ENCODE measurements around the gene LTBP1. TPM values are rescaled to one million over a fixed set of nuclear protein-coding genes. Genes with fewer than 3 reads are reported as not detected.

LTBP1 gene
- total RNA-seq, 1 experiment from 2014 or later, result 13.9 TPM

DNA sequence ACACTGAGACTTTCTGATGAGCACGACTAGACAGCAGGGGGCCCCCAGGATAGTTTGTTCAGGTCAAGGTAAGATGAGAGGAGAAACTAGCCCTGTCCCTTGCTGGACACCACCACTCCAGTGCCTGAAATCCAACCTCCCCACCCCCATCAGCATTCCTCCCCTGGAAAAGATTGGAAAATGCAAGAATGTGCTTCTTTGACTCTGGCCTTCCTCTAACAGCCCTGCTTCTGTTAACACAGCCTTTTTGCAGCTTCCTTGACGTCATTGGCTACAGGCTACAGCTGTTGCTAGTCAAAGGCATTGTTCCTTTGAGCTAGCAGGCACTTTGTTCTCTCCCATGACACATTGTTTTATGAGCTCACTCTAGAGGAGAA is 20.1 kb upstream of the LTBP1 start:
- no peak overlapping the region for H3K4me3 Mint-ChIP-seq (ENCODE audit: low read depth, unreplicated experiment)
- BruUV-seq (replicated peaks), result no TSS peak
- H3K9me3 Mint-ChIP-seq (ENCODE audit: low read depth, unreplicated experiment), result no peaks in the 10 kb centered on the region
- peaks cover 40% of the 10 kb centered on the region for H3K27me3 Mint-ChIP-seq (ENCODE audit: unreplicated experiment)
- TF ChIP-seq, protein P1, sequence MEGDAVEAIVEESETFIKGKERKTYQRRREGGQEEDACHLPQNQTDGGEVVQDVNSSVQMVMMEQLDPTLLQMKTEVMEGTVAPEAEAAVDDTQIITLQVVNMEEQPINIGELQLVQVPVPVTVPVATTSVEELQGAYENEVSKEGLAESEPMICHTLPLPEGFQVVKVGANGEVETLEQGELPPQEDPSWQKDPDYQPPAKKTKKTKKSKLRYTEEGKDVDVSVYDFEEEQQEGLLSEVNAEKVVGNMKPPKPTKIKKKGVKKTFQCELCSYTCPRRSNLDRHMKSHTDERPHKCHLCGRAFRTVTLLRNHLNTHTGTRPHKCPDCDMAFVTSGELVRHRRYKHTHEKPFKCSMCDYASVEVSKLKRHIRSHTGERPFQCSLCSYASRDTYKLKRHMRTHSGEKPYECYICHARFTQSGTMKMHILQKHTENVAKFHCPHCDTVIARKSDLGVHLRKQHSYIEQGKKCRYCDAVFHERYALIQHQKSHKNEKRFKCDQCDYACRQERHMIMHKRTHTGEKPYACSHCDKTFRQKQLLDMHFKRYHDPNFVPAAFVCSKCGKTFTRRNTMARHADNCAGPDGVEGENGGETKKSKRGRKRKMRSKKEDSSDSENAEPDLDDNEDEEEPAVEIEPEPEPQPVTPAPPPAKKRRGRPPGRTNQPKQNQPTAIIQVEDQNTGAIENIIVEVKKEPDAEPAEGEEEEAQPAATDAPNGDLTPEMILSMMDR (IDR thresholded peaks at IDR 0.05; ENCODE audit: unreplicated experiment), result no peak
- CTCF ChIA-PET, result no interaction called here
- intact Hi-C loops (cut with micrococcal nuclease; ENCODE audit: unreplicated experiment), result no loop called here
- H3K4me1 Mint-ChIP-seq (ENCODE audit: low read depth, unreplicated experiment), result no peaks in the 10 kb centered on the region
- DNase-seq, result no peak
- no peak overlapping the region for H3K27ac Mint-ChIP-seq (ENCODE audit: unreplicated experiment)
- H3K36me3 Mint-ChIP-seq (ENCODE audit: insufficient read depth, unreplicated experiment), result no peaks in the 10 kb centered on the region

DNA sequence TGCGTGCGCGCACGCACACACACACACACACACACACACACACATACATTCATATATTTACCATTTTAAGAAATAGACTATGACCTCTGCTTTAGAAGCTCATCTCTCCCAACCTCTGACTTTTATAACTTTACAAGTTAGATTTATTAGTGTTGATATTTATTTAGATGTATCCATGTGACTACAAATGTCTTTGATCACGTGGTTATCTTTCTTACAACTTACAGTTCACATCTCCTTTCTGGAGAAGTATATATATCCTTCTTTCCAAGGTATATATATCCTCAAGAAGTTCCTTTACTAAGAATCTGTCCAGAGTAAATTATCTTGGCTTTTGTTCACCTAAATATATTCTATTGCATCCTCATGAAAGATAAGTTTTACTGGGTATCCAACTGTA is 16.3 kb upstream of the LTBP1 start:
- intact Hi-C loops (cut with micrococcal nuclease; ENCODE audit: unreplicated experiment), result no loop called here
- no peaks in the 10 kb centered on the region for H3K4me1 Mint-ChIP-seq (ENCODE audit: low read depth, unreplicated experiment)
- no peak overlapping the region for H3K4me3 Mint-ChIP-seq (ENCODE audit: low read depth, unreplicated experiment)
- CTCF ChIA-PET, result no interaction called here
- TF ChIP-seq, protein P1 (IDR thresholded peaks at IDR 0.05; ENCODE audit: unreplicated experiment), result no peak
- DNase-seq, result no peak
- H3K9me3 Mint-ChIP-seq (ENCODE audit: low read depth, unreplicated experiment), result no peaks in the 10 kb centered on the region
- no TSS peak for BruUV-seq (replicated peaks)
- H3K27ac Mint-ChIP-seq (ENCODE audit: unreplicated experiment), result no peak overlapping the region
- no peaks in the 10 kb centered on the region for H3K36me3 Mint-ChIP-seq (ENCODE audit: insufficient read depth, unreplicated experiment)
- peaks cover 25% of the 10 kb centered on the region for H3K27me3 Mint-ChIP-seq (ENCODE audit: unreplicated experiment)

DNA sequence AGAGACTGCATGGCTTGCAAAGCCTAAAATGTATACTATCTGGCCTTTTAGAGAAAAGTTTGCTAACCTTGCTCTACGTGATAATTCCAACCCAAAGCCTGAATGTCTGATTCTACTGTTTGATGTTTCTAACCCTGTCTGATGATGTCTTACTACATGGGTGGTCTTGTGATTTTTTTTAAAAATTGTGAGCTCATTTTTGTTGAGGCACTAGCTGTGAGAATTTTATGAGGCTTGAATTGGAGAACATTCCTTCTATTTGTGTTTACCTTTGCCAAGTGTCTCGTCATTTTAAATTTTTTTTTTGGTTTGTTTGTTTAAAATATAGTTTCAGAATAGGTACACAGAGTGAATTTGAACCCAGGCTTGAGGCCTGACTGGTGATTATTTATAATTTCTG is 15.2 kb upstream of the LTBP1 start:
- Mint-ChIP-seq H3K36me3 (ENCODE audit: insufficient read depth, unreplicated experiment) (no peaks in the 10 kb centered on the region), H3K9me3 (ENCODE audit: low read depth, unreplicated experiment) (no peaks in the 10 kb centered on the region), H3K27ac (ENCODE audit: unreplicated experiment) (no peak overlapping the region), H3K27me3 (ENCODE audit: unreplicated experiment) (peaks cover 22% of the 10 kb centered on the region), H3K4me1 (ENCODE audit: low read depth, unreplicated experiment) (no peaks in the 10 kb centered on the region), H3K4me3 (ENCODE audit: low read depth, unreplicated experiment) (no peak overlapping the region)
- DNase-seq, result no peak
- TF ChIP-seq, protein P1 (IDR thresholded peaks at IDR 0.05; ENCODE audit: unreplicated experiment), result no peak
- CTCF ChIA-PET, result no interaction called here
- BruUV-seq (replicated peaks), result no TSS peak
- intact Hi-C loops (cut with micrococcal nuclease; ENCODE audit: unreplicated experiment), result no loop called here

DNA sequence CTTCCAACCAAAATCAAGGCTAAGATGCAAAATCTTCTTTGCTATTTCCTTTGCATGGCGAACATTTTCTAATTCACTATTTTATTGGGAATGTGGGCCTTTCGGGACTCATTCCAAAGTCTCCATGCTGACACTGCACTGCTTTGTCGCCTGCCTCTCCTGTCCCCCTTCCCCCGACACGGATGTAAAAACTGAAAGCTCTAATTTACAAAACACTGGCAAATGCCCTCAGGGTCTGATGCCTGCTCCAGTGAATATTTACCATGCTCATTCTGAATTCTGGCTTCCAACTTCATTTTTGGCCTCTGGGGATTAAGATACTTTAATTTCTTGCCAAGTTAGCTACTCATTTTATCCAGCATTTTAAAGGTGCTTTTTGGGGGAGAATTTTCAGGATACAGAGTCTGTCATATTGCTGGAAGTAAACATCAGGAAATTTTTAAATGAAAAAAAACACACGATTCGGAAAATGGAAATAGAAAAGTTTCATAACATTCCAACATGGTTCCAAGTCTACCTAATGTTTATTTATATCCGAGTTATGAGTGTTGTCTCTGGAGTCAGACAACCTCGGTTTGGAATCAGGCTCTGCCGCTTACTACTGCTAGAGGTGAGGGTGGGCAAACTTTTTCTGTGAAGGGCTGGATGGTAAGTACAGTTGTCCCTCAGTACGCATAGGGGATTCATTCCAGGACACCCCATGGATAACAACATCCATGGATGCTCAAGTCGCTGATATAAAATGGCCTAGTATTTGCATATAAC is 14.6 kb upstream of the LTBP1 start:
- Mint-ChIP-seq H3K36me3 (ENCODE audit: insufficient read depth, unreplicated experiment) (no peaks in the 10 kb centered on the region), H3K27ac (ENCODE audit: unreplicated experiment) (no peak overlapping the region), H3K27me3 (ENCODE audit: unreplicated experiment) (peaks cover 16% of the 10 kb centered on the region), H3K4me1 (ENCODE audit: low read depth, unreplicated experiment) (no peaks in the 10 kb centered on the region), H3K4me3 (ENCODE audit: low read depth, unreplicated experiment) (no peak overlapping the region), H3K9me3 (ENCODE audit: low read depth, unreplicated experiment) (no peaks in the 10 kb centered on the region)
- TF ChIP-seq, protein P1 (IDR thresholded peaks at IDR 0.05; ENCODE audit: unreplicated experiment), result no peak
- CTCF ChIA-PET, result interaction anchor here (0.7 kb wide), 1 partner anchor 1972 kb away, joined by 3 read pairs; no protein-coding TSS in a partner anchor
- DNase-seq, result no peak
- intact Hi-C loops (cut with micrococcal nuclease; ENCODE audit: unreplicated experiment), result no loop called here
- BruUV-seq (replicated peaks), result no TSS peak

All from Calu3 (cell line).